ENCODE measurements around the gene CIC. TPM values are rescaled to one million over a fixed set of nuclear protein-coding genes. Genes with fewer than 3 reads are reported as not detected.

The CIC gene
- total and polyA plus RNA-seq, 9 of the 15 experiments (the other 6 are each of a cell fraction or from before 2014, with no cell fraction given) = 0.07 to 44.7 (median 8.6) TPM

DNA sequence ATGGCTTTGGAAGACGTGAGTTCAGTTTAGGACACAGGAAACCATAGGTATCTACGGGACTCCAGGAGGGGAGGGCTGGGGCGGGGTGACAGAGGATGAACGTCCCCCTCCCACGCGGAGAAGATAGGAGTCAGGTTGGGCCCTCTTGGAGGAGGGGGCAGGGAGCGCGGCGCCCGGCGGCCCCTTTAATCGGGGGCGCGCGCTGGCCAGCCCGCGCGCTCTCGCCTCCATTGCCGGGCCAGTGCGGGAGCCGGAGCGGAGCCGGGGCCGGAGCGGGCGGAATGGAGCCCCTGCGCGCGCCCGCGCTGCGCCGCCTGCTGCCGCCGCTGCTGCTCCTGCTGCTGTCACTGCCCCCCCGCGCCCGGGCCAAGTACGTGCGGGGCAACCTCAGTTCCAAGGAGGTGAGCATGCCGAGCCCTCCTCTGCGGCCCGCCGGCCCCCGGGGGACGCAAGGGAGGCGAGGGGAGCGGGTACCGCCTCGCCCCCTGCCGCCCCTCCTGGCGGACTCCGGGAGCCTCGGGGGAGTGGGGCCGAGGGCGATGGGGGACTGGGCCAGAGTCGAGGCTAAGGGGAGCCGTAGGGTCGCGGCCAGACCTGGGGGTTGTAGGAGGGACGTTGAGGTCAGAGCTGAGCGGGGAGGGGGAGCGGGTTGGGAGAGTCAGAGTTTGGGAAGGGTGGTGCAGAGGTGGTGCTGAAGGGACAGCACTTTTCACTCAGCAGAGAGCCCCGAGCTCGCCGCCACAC, 44.2 kb downstream of the CIC start, which contains the start of gene TMEM145 (continued):
- TF ChIP-seq ETV6 (IDR thresholded peaks at IDR 0.05; ENCODE audit: borderline replicate concordance in 1 of 2, low read depth in 2 of 2, low read length in 1 of 2) (no peak), ETV6 (CRISPR knock-in tag; IDR thresholded peaks at IDR 0.05; ENCODE audit: borderline replicate concordance) (no peak), MYNN (IDR thresholded peaks at IDR 0.05) (no peak), MYNN (CRISPR knock-in tag; IDR thresholded peaks at IDR 0.05) (no peak), RCOR1 (IDR thresholded peaks at IDR 0.05; ENCODE audit: borderline replicate concordance in 1 of 2, low read depth in 2 of 2, low read length in 2 of 2) (0 out of 4 replicates have a peak, but pooled peaks of 1 of the 2 experiments have one; percentile 4), NR4A1 (CRISPR knock-in tag; IDR thresholded peaks at IDR 0.05) (no peak), NR4A1 (tag; IDR thresholded peaks at IDR 0.05) (no peak), BCOR (IDR thresholded peaks at IDR 0.05) (no peak), PML (IDR thresholded peaks at IDR 0.05; ENCODE audit: low read length) (no peak), RFX1 (IDR thresholded peaks at IDR 0.05) (no peak), SIX5 (IDR thresholded peaks at IDR 0.05; ENCODE audit: borderline replicate concordance in 1 of 2, insufficient read depth in 1 of 2, low read depth in 1 of 2, low read length in 2 of 2) (no peak), ZNF318 (IDR thresholded peaks at IDR 0.05; ENCODE audit: borderline replicate concordance in 1 of 2, low read depth in 1 of 2) (no peak)
- TF ChIP-seq, protein P1, sequence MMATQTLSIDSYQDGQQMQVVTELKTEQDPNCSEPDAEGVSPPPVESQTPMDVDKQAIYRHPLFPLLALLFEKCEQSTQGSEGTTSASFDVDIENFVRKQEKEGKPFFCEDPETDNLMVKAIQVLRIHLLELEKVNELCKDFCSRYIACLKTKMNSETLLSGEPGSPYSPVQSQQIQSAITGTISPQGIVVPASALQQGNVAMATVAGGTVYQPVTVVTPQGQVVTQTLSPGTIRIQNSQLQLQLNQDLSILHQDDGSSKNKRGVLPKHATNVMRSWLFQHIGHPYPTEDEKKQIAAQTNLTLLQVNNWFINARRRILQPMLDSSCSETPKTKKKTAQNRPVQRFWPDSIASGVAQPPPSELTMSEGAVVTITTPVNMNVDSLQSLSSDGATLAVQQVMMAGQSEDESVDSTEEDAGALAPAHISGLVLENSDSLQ (IDR thresholded peaks at IDR 0.05) = no peak
- TF ChIP-seq, protein P2, sequence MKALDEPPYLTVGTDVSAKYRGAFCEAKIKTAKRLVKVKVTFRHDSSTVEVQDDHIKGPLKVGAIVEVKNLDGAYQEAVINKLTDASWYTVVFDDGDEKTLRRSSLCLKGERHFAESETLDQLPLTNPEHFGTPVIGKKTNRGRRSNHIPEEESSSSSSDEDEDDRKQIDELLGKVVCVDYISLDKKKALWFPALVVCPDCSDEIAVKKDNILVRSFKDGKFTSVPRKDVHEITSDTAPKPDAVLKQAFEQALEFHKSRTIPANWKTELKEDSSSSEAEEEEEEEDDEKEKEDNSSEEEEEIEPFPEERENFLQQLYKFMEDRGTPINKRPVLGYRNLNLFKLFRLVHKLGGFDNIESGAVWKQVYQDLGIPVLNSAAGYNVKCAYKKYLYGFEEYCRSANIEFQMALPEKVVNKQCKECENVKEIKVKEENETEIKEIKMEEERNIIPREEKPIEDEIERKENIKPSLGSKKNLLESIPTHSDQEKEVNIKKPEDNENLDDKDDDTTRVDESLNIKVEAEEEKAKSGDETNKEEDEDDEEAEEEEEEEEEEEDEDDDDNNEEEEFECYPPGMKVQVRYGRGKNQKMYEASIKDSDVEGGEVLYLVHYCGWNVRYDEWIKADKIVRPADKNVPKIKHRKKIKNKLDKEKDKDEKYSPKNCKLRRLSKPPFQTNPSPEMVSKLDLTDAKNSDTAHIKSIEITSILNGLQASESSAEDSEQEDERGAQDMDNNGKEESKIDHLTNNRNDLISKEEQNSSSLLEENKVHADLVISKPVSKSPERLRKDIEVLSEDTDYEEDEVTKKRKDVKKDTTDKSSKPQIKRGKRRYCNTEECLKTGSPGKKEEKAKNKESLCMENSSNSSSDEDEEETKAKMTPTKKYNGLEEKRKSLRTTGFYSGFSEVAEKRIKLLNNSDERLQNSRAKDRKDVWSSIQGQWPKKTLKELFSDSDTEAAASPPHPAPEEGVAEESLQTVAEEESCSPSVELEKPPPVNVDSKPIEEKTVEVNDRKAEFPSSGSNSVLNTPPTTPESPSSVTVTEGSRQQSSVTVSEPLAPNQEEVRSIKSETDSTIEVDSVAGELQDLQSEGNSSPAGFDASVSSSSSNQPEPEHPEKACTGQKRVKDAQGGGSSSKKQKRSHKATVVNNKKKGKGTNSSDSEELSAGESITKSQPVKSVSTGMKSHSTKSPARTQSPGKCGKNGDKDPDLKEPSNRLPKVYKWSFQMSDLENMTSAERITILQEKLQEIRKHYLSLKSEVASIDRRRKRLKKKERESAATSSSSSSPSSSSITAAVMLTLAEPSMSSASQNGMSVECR (CRISPR knock-in tag; IDR thresholded peaks at IDR 0.05) = peak; percentile 80; the same call in 1 of the 2 replicates
